Liver (tissue), 9 donors: Measurements from ENCODE around the gene RBM5. TPM values are rescaled to one million over a fixed set of nuclear protein-coding genes. Genes with fewer than 3 reads are reported as not detected.

Experiments used
- DNase-seq: peaks from one replicate; pipeline ENCODE4 v3.0.0-alpha.2; 2017; ENCODE audit warnings: low spot score
- H3K27ac ChIP-seq, 2 donors: one replicate each; pipeline ENCODE4 v1.7.0; 2013; ENCODE audit warnings: inconsistent platforms in 2 of 2, low read length in 2 of 2, control low read depth in 1 of 2, low read depth in 1 of 2, mild to moderate bottlenecking in 1 of 2
- H3K27me3 ChIP-seq, 4 donors: one replicate each; pipeline versions ENCODE4 v1.6.1 to v1.7.0; 2013; ENCODE audit warnings: low read length in 3 of 4, inconsistent platforms in 1 of 4, mild to moderate bottlenecking in 1 of 4, moderate library complexity in 1 of 4; ENCODE audit not compliant: control insufficient read depth in 4 of 4, insufficient read depth in 4 of 4
- H3K36me3 ChIP-seq, 4 donors: one replicate each; pipeline versions ENCODE4 v1.6.1 to v1.7.0; 2013; ENCODE audit warnings: low read length in 3 of 4, mild to moderate bottlenecking in 3 of 4, low read depth in 1 of 4, moderate library complexity in 1 of 4; ENCODE audit not compliant: control insufficient read depth in 4 of 4, insufficient read depth in 3 of 4
- H3K4me1 ChIP-seq, 4 donors: one replicate each; pipeline versions ENCODE4 v1.6.1 to v1.7.0; 2013; ENCODE audit warnings: low read length in 3 of 4, mild to moderate bottlenecking in 3 of 4, moderate library complexity in 1 of 4; ENCODE audit not compliant: control insufficient read depth in 4 of 4, insufficient read depth in 4 of 4
- H3K4me3 ChIP-seq, 3 donors: one replicate each; pipeline versions ENCODE4 v1.6.1 to v1.7.0; 2013; ENCODE audit warnings: low read length in 3 of 3, control low read depth in 1 of 3, low read depth in 1 of 3, mild to moderate bottlenecking in 1 of 3
- H3K9ac ChIP-seq, 2 donors: one replicate each; pipeline ENCODE4 v1.7.0; 2013; ENCODE audit warnings: low read length in 2 of 2, mild to moderate bottlenecking in 2 of 2, moderate library complexity in 2 of 2, control low read depth in 1 of 2, low read depth in 1 of 2
- H3K9me3 ChIP-seq, 4 donors: one replicate each; pipeline versions ENCODE4 v1.6.1 to v1.7.0; 2013; ENCODE audit warnings: low read length in 3 of 4; ENCODE audit not compliant: control insufficient read depth in 4 of 4
- EGR1 ChIP-seq, 2 donors: IDR thresholded peaks; 2 replicates each; pipeline ENCODE4 v1.6.1; 2016 to 2018; ENCODE audit warnings: antibody characterized with exemption in 2 of 2, low read depth in 2 of 2
- FOXA1 ChIP-seq: IDR thresholded peaks from 2 replicates; pipeline ENCODE4 v1.6.1; 2016; ENCODE audit warnings: antibody characterized with exemption
- FOXA2 ChIP-seq: IDR thresholded peaks from 2 replicates; pipeline ENCODE4 v1.6.1; 2016; ENCODE audit warnings: antibody characterized with exemption
- GABPA ChIP-seq, 2 donors: IDR thresholded peaks in 1 of 2; conservative IDR thresholded peaks in 1 of 2; 2 replicates each; pipeline ENCODE4 v1.6.1; 2016; ENCODE audit warnings: antibody characterized with exemption in 2 of 2, mild to moderate bottlenecking in 1 of 2, moderate library complexity in 1 of 2
- HNF4G ChIP-seq: IDR thresholded peaks from 2 replicates; pipeline ENCODE4 v1.6.1; 2016; ENCODE audit warnings: antibody characterized with exemption
- RXRA ChIP-seq, 2 donors: IDR thresholded peaks; 2 replicates each; pipeline ENCODE4 v1.6.1; 2017 to 2018; ENCODE audit warnings: antibody characterized with exemption in 2 of 2, mild to moderate bottlenecking in 1 of 2
- SP1 ChIP-seq: IDR thresholded peaks from 2 replicates; pipeline ENCODE4 v1.6.1; 2018; ENCODE audit warnings: antibody characterized with exemption, mild to moderate bottlenecking
- TAF1 ChIP-seq: conservative IDR thresholded peaks from 2 replicates; pipeline ENCODE4 v1.6.1; 2016; ENCODE audit warnings: antibody characterized with exemption, mild to moderate bottlenecking
- WGBS: extraction: QIAGEN DNeasy Blood & Tissue Kit; methylation state at CpG from one replicate; pipeline ENCODE4 v1.1.7; 2013; 5-methylcytosine and 5-hydroxymethylcytosine counted together
- polyA plus RNA-seq, 2 donors: library from polyadenylated mRNA; stranded (reverse) in 1 of 2; unstranded in 1 of 2; fragments of 200-250 nt in 1 of 2; fragments of >200 nt in 1 of 2; fragmentation: Nextera tagmentation in 1 of 2; extraction: Ambion mirVana in 1 of 2; gene quantifications; one replicate each; pipeline versions ENCODE4 v1.2.1 to v1.2.3, GENCODE V29; 2013 to 2015
- total RNA-seq, 2 donors: library from RNA; depleted of rRNA; stranded (reverse); fragments of >200 nt; gene quantifications; one replicate each; pipeline ENCODE4 v1.2.3, GENCODE V29; 2014
- TF ChIP-seq, protein P1 (sequence below): IDR thresholded peaks from 2 replicates; pipeline ENCODE4 v1.6.1; 2016; ENCODE audit warnings: antibody characterized with exemption
- TF ChIP-seq, protein P2 (sequence below): IDR thresholded peaks from 2 replicates; pipeline ENCODE4 v1.6.1; 2016; ENCODE audit warnings: antibody characterized with exemption
- TF ChIP-seq, protein P3 (sequence below): IDR thresholded peaks from 2 replicates; pipeline ENCODE4 v1.6.1; 2016; ENCODE audit warnings: antibody characterized with exemption, mild to moderate bottlenecking
- TF ChIP-seq, protein P4 (sequence below): IDR thresholded peaks from 2 replicates; pipeline ENCODE4 v1.6.1; 2016; ENCODE audit warnings: antibody characterized with exemption
- donor health status: healthy.
- donor health status: healthy.
- donor health status: healthy.
- donor health status: healthy.
- donor health status: healthy.

The RBM5 gene
- total and polyA plus RNA-seq, 4 donors, result 21.2 to 142 (median 64.3) TPM

DNA sequence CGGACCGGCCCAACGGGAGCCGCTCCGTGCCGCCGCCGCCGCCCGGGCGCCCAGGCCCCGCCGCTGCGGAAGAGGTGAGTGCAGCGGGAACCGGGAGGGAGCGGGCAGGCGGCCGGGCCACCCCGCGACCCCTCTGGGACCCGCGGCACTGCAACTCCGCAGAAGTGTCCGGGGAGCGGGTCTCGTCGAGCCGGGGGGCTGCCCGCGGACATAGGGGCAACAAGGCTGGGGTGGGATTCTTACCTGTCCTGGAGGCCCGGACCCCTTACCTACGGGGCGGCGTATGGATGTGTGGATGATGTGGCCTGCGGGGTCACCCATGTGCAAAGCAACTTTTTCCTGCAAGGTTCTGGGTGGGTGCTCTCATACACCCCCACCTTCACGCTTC lies 66.8 kb downstream of the RBM5 start:
- Histone ChIP-seq H3K27me3 (no peaks in the 10 kb centered on the region), H3K4me1 (peaks cover 3 to 22% (median 11%) of the 10 kb centered on the region in 4 donors), H3K9me3 (no peaks in the 10 kb centered on the region), H3K4me3 (peak overlapping the region in 1 of 3 donors; percentile 59), H3K36me3 (no peaks in the 10 kb centered on the region), H3K27ac (no peak overlapping the region), H3K9ac (peak overlapping the region in 1 of 2 donors; percentile 7)
- DNase-seq, result no peak
- 7% methylated on average over 37 of the region's 37 CpGs for WGBS
- no peak for TF ChIP-seq TAF1
- no peak for TF ChIP-seq GABPA (IDR thresholded peaks at IDR 0.05 in 1 of 2, conservative IDR thresholded peaks at IDR 0.05 in 1 of 2)
- no peak for TF ChIP-seq FOXA1
- TF ChIP-seq SP1, result no peak
- TF ChIP-seq, protein P1, sequence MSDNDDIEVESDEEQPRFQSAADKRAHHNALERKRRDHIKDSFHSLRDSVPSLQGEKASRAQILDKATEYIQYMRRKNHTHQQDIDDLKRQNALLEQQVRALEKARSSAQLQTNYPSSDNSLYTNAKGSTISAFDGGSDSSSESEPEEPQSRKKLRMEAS, result no peak
- TF ChIP-seq RXRA (IDR thresholded peaks at IDR 0.05), result no peak
- TF ChIP-seq FOXA2, result no peak
- no peak for TF ChIP-seq EGR1 (IDR thresholded peaks at IDR 0.05; ENCODE audit: low read depth in 2 of 2)
- TF ChIP-seq, protein P2, sequence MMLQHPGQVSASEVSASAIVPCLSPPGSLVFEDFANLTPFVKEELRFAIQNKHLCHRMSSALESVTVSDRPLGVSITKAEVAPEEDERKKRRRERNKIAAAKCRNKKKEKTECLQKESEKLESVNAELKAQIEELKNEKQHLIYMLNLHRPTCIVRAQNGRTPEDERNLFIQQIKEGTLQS, result no peak
- no peak for TF ChIP-seq HNF4G

DNA sequence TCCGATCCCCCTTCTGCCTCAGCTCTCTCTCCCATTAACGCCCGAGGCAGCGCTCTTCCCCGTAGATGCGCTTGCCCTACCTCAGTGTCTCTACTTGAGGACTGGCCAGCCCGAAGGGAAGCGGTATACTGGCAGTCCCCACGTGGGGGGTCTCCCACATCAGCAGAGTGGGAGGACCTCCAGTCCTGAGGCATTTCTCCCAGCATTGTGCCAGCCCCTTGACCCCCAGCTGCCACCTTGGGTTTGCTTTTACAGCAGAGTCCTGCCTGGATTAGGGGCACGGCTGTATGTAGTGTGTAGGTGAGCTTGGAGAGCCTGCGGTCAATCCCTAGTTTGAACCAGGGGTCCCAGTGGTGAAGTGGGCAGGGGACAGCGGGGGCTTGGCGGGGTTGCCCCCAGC lies 67.2 kb downstream of the RBM5 start:
- peak overlapping the region in 1 of 3 donors; percentile 59 for H3K4me3 ChIP-seq
- WGBS, result 49% methylated on average over 13 of the region's 13 CpGs
- DNase-seq, result no peak
- H3K9ac ChIP-seq, result peak overlapping the region in 1 of 2 donors; percentile 7
- H3K4me1 ChIP-seq, result peaks cover 3 to 22% (median 11%) of the 10 kb centered on the region in 4 donors
- peak overlapping the region in 1 of 2 donors; percentile 16 for H3K27ac ChIP-seq
- H3K9me3 ChIP-seq, result no peaks in the 10 kb centered on the region
- no peaks in the 10 kb centered on the region for H3K36me3 ChIP-seq
- no peaks in the 10 kb centered on the region for H3K27me3 ChIP-seq
- TF ChIP-seq, protein P1, result no peak
- TF ChIP-seq GABPA (IDR thresholded peaks at IDR 0.05 in 1 of 2, conservative IDR thresholded peaks at IDR 0.05 in 1 of 2) (no peak), HNF4G (no peak), TAF1 (no peak), EGR1 (IDR thresholded peaks at IDR 0.05; ENCODE audit: low read depth in 2 of 2) (no peak)
- TF ChIP-seq, protein P3, sequence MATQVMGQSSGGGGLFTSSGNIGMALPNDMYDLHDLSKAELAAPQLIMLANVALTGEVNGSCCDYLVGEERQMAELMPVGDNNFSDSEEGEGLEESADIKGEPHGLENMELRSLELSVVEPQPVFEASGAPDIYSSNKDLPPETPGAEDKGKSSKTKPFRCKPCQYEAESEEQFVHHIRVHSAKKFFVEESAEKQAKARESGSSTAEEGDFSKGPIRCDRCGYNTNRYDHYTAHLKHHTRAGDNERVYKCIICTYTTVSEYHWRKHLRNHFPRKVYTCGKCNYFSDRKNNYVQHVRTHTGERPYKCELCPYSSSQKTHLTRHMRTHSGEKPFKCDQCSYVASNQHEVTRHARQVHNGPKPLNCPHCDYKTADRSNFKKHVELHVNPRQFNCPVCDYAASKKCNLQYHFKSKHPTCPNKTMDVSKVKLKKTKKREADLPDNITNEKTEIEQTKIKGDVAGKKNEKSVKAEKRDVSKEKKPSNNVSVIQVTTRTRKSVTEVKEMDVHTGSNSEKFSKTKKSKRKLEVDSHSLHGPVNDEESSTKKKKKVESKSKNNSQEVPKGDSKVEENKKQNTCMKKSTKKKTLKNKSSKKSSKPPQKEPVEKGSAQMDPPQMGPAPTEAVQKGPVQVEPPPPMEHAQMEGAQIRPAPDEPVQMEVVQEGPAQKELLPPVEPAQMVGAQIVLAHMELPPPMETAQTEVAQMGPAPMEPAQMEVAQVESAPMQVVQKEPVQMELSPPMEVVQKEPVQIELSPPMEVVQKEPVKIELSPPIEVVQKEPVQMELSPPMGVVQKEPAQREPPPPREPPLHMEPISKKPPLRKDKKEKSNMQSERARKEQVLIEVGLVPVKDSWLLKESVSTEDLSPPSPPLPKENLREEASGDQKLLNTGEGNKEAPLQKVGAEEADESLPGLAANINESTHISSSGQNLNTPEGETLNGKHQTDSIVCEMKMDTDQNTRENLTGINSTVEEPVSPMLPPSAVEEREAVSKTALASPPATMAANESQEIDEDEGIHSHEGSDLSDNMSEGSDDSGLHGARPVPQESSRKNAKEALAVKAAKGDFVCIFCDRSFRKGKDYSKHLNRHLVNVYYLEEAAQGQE, result no peak
- TF ChIP-seq, protein P2, result no peak
- TF ChIP-seq, protein P4, sequence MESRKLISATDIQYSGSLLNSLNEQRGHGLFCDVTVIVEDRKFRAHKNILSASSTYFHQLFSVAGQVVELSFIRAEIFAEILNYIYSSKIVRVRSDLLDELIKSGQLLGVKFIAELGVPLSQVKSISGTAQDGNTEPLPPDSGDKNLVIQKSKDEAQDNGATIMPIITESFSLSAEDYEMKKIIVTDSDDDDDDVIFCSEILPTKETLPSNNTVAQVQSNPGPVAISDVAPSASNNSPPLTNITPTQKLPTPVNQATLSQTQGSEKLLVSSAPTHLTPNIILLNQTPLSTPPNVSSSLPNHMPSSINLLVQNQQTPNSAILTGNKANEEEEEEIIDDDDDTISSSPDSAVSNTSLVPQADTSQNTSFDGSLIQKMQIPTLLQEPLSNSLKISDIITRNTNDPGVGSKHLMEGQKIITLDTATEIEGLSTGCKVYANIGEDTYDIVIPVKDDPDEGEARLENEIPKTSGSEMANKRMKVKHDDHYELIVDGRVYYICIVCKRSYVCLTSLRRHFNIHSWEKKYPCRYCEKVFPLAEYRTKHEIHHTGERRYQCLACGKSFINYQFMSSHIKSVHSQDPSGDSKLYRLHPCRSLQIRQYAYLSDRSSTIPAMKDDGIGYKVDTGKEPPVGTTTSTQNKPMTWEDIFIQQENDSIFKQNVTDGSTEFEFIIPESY, result no peak
